Upper lobe of left lung (tissue), 6 donors: ENCODE measurements around the gene TGDS. TPM values are rescaled to one million over a fixed set of nuclear protein-coding genes. Genes with fewer than 3 reads are reported as not detected.
A peak's percentile ranks its signal among the peaks of the same experiment; 100 is the strongest.

Source experiments
- ATAC-seq, 2 donors: fragments of 200-7000 bp; cut with Tn5 transposase; one replicate each; pipeline ENCODE4 v1.9.1; 2022; ENCODE audit warnings: mild to moderate bottlenecking in 2 of 2, moderate library complexity in 2 of 2; ENCODE audit not compliant: low FRiP score in 2 of 2
- DNase-seq, 2 donors: peaks; one replicate each; pipeline ENCODE4 v3.0.0-alpha.2; 2019 to 2020
- H3K27ac ChIP-seq, 4 donors: fragments of 200-600 bp; sonication (generic); one replicate each; pipeline ENCODE4 v1.5.1; 2016 to 2019
- H3K27me3 ChIP-seq, 4 donors: fragments of 200-600 bp; sonication (generic); one replicate each; pipeline ENCODE4 v1.5.1; 2017 to 2019
- H3K36me3 ChIP-seq, 4 donors: fragments of 200-600 bp; sonication (generic); one replicate each; pipeline ENCODE4 v1.5.1; 2016 to 2019
- H3K4me1 ChIP-seq, 4 donors: fragments of 200-600 bp; sonication (generic); one replicate each; pipeline ENCODE4 v1.5.1; 2018 to 2019
- H3K4me3 ChIP-seq, 4 donors: fragments of 200-600 bp; sonication (generic); one replicate each; pipeline ENCODE4 v1.5.1; 2017 to 2019; ENCODE audit warnings: mild to moderate bottlenecking in 2 of 4, moderate library complexity in 1 of 4
- H3K9me3 ChIP-seq, 4 donors: fragments of 200-600 bp; sonication (generic); one replicate each; pipeline ENCODE4 v1.5.1; 2018 to 2019
- EP300 ChIP-seq, 4 donors: sonication (generic); formaldehyde crosslinking; IDR thresholded peaks; one replicate each; pipeline ENCODE4 v1.5.1; 2017; ENCODE audit warnings: antibody characterized with exemption in 4 of 4, control low read depth in 2 of 4
- POLR2A ChIP-seq, 4 donors: fragments of 450-650 bp; IDR thresholded peaks; one replicate each; pipeline ENCODE4 v1.5.1; 2016 to 2017; ENCODE audit warnings: antibody characterized with exemption in 4 of 4, mild to moderate bottlenecking in 2 of 4
- POLR2AphosphoS5 ChIP-seq, 2 donors: sonication (generic); formaldehyde crosslinking; IDR thresholded peaks; one replicate each; pipeline ENCODE4 v1.5.1; 2017; ENCODE audit warnings: antibody characterized with exemption in 2 of 2
- WGBS, 2 donors: methylation state at CpG; one replicate each; pipeline ENCODE4 v1.1.5; 2017 to 2018; 5-methylcytosine and 5-hydroxymethylcytosine counted together
- total RNA-seq, 6 donors: library from RNA; depleted of rRNA in 4 of 6; stranded (reverse); fragments of >200 nt in 4 of 6; gene quantifications; one replicate each; pipeline versions ENCODE4 v1.1.0 to v1.2.1, GENCODE V29; 2016 to 2021
- TF ChIP-seq, protein P1 (sequence below), 6 experiments: fragments of 450-650 bp in 4 of 6; fragments of 200-600 bp in 2 of 6; sonication (generic) in 2 of 6; IDR thresholded peaks; one replicate each; pipeline ENCODE4 v1.5.1; 2016 to 2019; ENCODE audit warnings: antibody characterized with exemption in 6 of 6
- donor health status: DM: no; HTN: no; CAD: no; lungs with moderate emphysema.
- donor health status: DM: no; HTN: yes; CAD: no; lungs with severe emphysema.

Gene TGDS
- total RNA-seq, 6 donors from 2014 or later = 2.8 to 13.5 (median 7.5) TPM

DNA sequence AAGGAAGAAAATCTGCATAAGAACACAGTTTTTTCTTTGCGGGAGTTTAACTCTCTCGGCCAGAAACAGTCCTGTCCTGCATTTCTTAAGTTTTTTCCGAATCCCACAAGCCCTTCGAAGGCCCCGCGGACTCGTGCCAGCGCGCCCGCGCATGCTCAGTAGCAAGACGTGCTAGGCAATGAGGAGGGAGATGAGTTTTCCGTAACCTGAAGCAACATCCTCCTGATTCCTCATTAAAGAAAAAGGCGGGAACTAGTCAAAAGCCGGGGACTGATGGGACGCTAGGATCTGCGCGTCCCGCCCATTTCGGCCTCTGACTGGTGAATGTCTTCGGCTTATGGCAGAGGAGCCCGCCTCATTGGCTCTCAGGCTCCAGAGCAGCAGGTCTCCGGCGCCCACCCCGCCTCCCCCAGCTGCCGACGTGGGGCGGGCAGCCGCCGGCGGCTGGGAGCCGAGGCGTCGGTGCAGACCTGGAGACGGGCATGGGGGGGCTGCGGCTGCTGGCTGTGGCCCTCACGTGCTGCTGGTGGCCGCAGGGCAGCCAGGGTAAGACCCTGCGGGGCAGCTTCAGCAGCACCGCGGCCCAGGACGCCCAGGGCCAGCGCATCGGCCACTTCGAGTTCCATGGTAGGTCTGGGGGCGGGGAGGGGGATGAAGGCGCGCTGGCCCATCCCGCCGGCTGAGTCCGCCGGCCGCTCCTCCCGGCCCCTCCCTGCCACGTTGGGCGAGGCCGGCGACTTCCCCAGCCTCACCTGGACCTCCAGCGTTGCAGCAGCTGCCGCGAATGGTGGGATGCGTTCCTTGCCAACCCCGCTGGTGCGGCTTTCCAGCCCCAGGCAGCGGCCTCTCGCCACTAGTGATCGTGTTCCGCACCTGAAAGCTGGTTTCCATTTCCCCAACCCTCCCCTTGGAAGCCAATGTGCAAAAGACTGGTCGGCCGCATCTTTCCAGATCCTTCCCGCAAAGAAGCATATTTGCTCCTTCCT, 5.8 kb upstream of the TGDS start, which contains the start of gene GPR180:
TSS of gene GPR180 (plus strand) at position 412 of the 986 bp plus-strand sequence. CDS start at position 483, 71 bp downstream.
- H3K36me3 ChIP-seq = peaks cover 0 to 10% (median 3%) of the 10 kb centered on the region in 4 donors
- TF ChIP-seq POLR2AphosphoS5 (IDR thresholded peaks at IDR 0.05) = peak; percentile 78 to 84
- TF ChIP-seq EP300 (IDR thresholded peaks at IDR 0.05) = no peak
- TF ChIP-seq POLR2A (IDR thresholded peaks at IDR 0.05) = peak in 2 of 4 donors; percentile 76 to 89
- TF ChIP-seq, protein P1, sequence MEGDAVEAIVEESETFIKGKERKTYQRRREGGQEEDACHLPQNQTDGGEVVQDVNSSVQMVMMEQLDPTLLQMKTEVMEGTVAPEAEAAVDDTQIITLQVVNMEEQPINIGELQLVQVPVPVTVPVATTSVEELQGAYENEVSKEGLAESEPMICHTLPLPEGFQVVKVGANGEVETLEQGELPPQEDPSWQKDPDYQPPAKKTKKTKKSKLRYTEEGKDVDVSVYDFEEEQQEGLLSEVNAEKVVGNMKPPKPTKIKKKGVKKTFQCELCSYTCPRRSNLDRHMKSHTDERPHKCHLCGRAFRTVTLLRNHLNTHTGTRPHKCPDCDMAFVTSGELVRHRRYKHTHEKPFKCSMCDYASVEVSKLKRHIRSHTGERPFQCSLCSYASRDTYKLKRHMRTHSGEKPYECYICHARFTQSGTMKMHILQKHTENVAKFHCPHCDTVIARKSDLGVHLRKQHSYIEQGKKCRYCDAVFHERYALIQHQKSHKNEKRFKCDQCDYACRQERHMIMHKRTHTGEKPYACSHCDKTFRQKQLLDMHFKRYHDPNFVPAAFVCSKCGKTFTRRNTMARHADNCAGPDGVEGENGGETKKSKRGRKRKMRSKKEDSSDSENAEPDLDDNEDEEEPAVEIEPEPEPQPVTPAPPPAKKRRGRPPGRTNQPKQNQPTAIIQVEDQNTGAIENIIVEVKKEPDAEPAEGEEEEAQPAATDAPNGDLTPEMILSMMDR (IDR thresholded peaks at IDR 0.05) = peak in 2 of 6 experiments; percentile 14 to 16
- peak within 1 kb of the TSS; percentile 87 to 99 (median 94) for H3K4me3 ChIP-seq
- WGBS, 2 donors = 0 to 1% methylated on average over 30 to 50 of the region's 71 CpGs
- no peaks in the 10 kb centered on the region for H3K27me3 ChIP-seq
- H3K4me1 ChIP-seq = peaks cover 3 to 15% (median 5%) of the 10 kb centered on the region in 4 donors
- DNase-seq = peak; percentile 98 to 99
- peak within 1 kb of the TSS; percentile 50 to 87 (median 87) for H3K27ac ChIP-seq
- peak; percentile 100 for ATAC-seq
- H3K9me3 ChIP-seq = no peaks in the 10 kb centered on the region

- WGBS, 2 donors = 92 to 97% methylated on average over 3 of the region's 3 CpGs
- no peak for DNase-seq
- H3K27me3 ChIP-seq = no peaks in the 10 kb centered on the region
- TF ChIP-seq, protein P1 (IDR thresholded peaks at IDR 0.05) = no peak
- TF ChIP-seq POLR2AphosphoS5 (IDR thresholded peaks at IDR 0.05) = no peak
- TF ChIP-seq POLR2A (IDR thresholded peaks at IDR 0.05) = no peak
- TF ChIP-seq EP300 (IDR thresholded peaks at IDR 0.05) = no peak
- H3K4me3 ChIP-seq = no peak overlapping the region
- H3K9me3 ChIP-seq = no peaks in the 10 kb centered on the region
- H3K4me1 ChIP-seq = peaks cover 9 to 26% (median 10%) of the 10 kb centered on the region in 4 donors
- ATAC-seq = no peak
- H3K36me3 ChIP-seq = no peaks in the 10 kb centered on the region
- H3K27ac ChIP-seq = no peak overlapping the region
Measured at GRCh38 chr13:94599877-94600276, 3.9 kb upstream of the TGDS start.

DNA sequence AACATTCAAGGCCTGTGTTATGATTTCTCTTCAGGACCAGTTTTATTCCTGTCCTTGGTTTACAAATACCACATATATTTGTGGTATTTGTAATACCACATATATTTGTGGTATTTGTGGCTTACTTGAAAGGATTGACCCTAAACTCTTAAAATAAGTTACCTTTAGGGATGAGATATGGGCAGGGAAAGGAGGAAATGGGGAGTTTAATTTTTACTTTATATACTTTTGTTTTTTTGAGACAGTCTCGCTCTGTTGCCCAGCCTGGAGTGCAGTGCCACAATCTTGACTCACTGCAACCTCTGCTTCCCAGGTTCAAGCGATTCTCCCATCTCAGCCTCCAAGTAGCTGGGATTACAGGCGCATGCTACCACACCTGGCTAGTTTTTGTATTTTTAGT, 2.3 kb upstream of the TGDS start:
- Histone ChIP-seq H3K27me3 (no peaks in the 10 kb centered on the region), H3K36me3 (no peaks in the 10 kb centered on the region), H3K27ac (no peak overlapping the region), H3K9me3 (no peaks in the 10 kb centered on the region), H3K4me3 (no peak overlapping the region), H3K4me1 (peaks cover 18 to 38% (median 21%) of the 10 kb centered on the region in 4 donors)
- ATAC-seq (no peak), DNase-seq (no peak)
- no peak for TF ChIP-seq POLR2AphosphoS5 (IDR thresholded peaks at IDR 0.05)
- TF ChIP-seq EP300 (IDR thresholded peaks at IDR 0.05) = no peak
- TF ChIP-seq, protein P1 (IDR thresholded peaks at IDR 0.05) = no peak
- no peak for TF ChIP-seq POLR2A (IDR thresholded peaks at IDR 0.05)
- WGBS, 2 donors = 93 to 99% methylated on average over 3 of the region's 3 CpGs

DNA sequence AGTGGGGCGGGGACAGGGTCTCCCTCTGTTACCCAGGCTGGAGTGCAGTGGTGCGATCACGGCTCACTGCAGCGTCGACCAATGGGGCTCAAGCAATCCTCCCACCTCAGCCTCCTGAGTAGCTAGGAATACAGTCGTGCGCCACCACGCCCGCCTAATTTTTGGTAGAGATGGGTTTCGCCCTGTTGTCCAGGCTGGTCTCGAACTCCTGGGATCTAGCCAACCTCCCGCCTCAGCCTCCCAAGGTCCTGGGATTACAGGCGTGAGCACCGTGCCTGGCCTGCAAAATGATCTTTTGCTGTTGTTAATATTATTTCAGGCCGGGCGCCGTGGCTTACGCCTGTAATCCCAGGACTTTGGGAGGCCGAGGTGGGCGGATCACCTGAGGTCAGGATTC, 621 bp upstream of the TGDS start:
- Histone ChIP-seq H3K27ac (peak overlapping the region in 1 of 4 donors; percentile 89), H3K4me1 (peaks cover 14 to 26% (median 19%) of the 10 kb centered on the region in 4 donors), H3K36me3 (peaks cover 0 to 13% (median 5%) of the 10 kb centered on the region in 4 donors), H3K4me3 (peak overlapping the region in 3 of 4 donors; percentile 70 to 90 (median 78)), H3K27me3 (no peaks in the 10 kb centered on the region), H3K9me3 (no peaks in the 10 kb centered on the region)
- ATAC-seq = no peak
- TF ChIP-seq EP300 (IDR thresholded peaks at IDR 0.05) = no peak
- TF ChIP-seq, protein P1 (IDR thresholded peaks at IDR 0.05) = no peak
- TF ChIP-seq POLR2AphosphoS5 (IDR thresholded peaks at IDR 0.05) = no peak
- DNase-seq = no peak
- 72 to 76% methylated on average over 20 of the region's 20 CpGs for WGBS, 2 donors
